Fibroblast of the aortic adventitia (primary cell): ENCODE data around the gene NFE2. TPM values are rescaled to one million over a fixed set of nuclear protein-coding genes. Genes with fewer than 3 reads are reported as not detected.
A peak's percentile ranks its signal among the peaks of the same experiment; 100 is the strongest.

Source experiments
- DNase-seq: peaks from one replicate; pipeline ENCODE4 v3.0.0-alpha.2; 2010; ENCODE audit warnings: low read depth
- H3K4me3 ChIP-seq: 2 replicates; pipeline ENCODE4 v1.5.1; 2011; ENCODE audit warnings: low read depth, mild to moderate bottlenecking, control low read depth, low read length, moderate library complexity
- total RNA-seq: library from RNA; depleted of rRNA; stranded (reverse); fragments of >200 nt; gene quantifications from 2 replicates; pipeline ENCODE4 v1.2.3, GENCODE V29; 2012; ENCODE audit warnings: low replicate concordance
- TF ChIP-seq, protein P1 (sequence below): IDR thresholded peaks from 2 replicates; pipeline ENCODE4 v1.5.1; 2011; ENCODE audit warnings: mild to moderate bottlenecking, low read length, control low read depth, inconsistent platforms; ENCODE audit not compliant: insufficient read depth

Gene NFE2
- total RNA-seq, 1 donor, result not detected

DNA sequence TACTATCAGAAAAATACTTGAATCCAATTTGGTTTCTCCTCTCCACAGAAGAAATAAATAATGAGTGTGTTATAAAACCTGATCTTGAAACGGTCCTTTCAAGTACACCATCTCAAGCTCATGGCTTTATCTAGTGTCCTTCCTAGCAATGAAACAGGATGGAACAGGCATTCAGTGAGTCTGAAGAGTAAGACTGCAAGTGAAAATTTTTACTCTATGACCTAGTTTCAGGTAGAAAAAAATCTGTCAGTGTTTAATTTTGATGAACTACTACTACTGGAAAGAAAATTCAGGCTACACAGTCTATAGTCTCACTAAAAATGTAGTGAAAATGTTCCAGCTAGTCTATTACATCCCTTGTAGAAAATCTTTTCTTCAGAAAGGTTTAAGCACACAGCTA lies 28.6 kb downstream of the NFE2 start:
- H3K4me3 ChIP-seq, result no peak overlapping the region
- DNase-seq, result no peak
- TF ChIP-seq, protein P1, sequence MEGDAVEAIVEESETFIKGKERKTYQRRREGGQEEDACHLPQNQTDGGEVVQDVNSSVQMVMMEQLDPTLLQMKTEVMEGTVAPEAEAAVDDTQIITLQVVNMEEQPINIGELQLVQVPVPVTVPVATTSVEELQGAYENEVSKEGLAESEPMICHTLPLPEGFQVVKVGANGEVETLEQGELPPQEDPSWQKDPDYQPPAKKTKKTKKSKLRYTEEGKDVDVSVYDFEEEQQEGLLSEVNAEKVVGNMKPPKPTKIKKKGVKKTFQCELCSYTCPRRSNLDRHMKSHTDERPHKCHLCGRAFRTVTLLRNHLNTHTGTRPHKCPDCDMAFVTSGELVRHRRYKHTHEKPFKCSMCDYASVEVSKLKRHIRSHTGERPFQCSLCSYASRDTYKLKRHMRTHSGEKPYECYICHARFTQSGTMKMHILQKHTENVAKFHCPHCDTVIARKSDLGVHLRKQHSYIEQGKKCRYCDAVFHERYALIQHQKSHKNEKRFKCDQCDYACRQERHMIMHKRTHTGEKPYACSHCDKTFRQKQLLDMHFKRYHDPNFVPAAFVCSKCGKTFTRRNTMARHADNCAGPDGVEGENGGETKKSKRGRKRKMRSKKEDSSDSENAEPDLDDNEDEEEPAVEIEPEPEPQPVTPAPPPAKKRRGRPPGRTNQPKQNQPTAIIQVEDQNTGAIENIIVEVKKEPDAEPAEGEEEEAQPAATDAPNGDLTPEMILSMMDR, result no peak

DNA sequence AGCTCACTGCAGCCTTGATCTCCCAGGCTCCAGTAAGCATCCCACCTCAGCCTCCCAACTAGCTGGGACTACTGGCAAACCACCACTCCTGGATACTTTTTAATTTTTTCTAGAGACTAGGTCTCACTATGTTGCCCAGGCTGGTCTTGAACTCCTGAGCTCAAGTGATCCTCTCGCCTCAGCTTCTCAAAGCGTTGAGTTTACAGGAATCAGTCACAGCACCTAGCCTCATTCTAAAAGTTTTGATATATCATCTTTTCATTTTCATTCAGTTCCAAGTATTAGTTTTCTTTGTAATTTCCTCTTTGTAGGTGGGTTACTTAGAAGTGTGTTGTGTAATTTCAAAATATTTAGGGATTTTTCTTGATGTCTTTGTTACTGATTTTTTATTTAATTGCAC lies 30.5 kb downstream of the NFE2 start:
- H3K4me3 ChIP-seq, result no peak overlapping the region
- no peak for DNase-seq
- TF ChIP-seq, protein P1, result no peak

DNA sequence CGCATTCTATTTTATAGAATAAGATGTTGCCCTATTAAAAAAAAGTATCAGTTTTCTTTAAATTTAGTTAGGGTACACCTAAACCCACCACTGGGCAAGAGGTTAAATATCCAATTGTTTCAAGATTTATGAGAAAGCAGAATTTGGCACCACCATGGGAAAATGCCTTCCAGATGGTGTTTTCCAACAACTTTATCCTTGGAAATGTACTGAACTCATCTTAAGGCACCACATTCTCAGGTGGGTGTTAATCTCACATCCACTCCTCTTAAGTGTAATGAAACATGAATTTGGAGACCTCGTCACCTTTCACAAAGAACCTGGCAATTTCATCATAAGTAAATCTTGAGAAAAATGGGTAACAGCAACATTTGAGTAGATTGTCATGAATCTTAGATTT lies 34.0 kb downstream of the NFE2 start:
- TF ChIP-seq, protein P1, result no peak

DNA sequence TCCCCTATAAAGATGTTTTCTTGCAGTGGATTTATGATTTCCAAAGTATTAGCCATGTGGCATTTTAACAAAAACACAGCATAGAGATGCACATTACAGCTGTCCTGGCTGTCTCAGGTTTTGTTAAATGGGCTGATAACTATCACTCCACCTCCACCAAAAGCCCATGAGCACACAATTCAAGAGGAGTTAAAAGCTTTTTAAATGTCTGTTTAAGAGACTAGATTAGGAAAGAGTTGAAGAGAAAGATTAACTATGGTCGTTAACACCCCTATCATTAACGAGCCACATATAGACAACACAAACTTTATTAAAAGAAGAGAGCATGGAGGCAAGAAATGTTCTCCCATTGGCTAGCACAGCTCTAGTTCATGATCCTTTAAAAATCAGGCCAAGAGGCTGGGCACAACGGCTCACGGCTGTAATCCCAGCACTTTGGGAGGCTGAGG lies 35.4 kb downstream of the NFE2 start:
- H3K4me3 ChIP-seq, result no peak overlapping the region
- no peak for DNase-seq
- TF ChIP-seq, protein P1, result no peak

More for the DNA sequence above, 34.0 kb downstream of the NFE2 start:
- no peak overlapping the region for H3K4me3 ChIP-seq
- peak; percentile 23 for DNase-seq

DNA sequence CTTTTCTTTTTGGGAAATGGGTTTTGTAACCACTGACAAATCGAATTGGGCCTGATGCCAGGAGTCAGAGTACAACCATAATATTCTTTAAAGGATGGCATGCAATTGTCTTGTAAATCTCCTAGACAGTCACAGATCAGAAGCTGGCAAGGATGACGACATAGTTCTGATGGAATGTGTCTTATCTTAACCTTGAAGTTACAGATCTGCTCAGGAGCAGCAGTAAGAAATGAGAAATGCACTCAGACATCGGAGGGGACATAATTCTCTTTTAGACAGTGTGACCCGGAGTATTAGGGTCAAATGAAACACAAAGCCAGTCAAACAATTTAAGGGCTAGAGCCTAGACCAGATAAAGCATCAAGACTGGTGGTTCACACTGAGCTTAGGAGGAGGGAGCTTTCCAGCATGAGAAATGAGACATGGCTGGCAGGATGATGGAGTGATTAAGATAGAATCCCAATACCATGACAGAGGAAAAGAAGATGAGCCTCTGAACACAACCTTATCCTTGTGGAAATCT lies 38.4 kb downstream of the NFE2 start:
- peak; percentile 79 for DNase-seq
- H3K4me3 ChIP-seq, result no peak overlapping the region
- TF ChIP-seq, protein P1, result no peak

DNA sequence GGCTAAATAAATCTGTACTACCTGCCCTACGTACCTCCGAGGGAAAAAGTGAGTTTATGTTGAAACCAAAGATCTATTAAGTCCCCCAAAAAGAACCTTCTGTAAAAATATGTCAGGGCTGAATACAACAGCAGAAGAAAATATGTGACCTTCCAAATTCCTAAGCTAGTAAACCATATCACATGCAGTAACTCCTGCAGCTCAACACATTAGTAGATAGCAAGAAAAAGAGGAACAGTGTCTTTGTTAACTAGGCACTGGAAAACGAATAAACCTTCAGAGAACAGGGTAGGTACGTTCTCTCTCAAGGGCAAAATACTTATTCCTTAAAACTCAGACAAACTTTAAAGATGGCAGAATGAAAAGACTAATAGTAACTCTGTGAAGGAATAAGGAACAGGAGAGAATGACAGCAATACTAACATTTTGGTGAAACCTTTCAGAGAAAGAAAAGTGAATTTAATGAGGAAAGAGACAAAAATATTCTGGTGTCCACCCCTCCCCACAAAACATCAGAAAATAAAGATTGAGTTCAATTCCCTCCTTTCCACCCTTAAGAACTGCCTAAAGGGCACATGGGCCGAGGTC lies 38.9 kb downstream of the NFE2 start:
- DNase-seq, result peak; percentile 42
- no peak overlapping the region for H3K4me3 ChIP-seq
- TF ChIP-seq, protein P1, result no peak
